GM12892 (cell line): ENCODE measurements around the gene ZNF362.

Source experiments
- POLR2A ChIP-seq: IDR thresholded peaks from 2 replicates; pipeline ENCODE4 v1.6.1; 2011; ENCODE audit warnings: low read depth, low read length, control low read depth
- POLR2AphosphoS5 ChIP-seq: IDR thresholded peaks from 2 replicates; pipeline ENCODE4 v1.6.1; 2011; ENCODE audit warnings: low read depth, low read length, control low read depth
- TAF1 ChIP-seq: IDR thresholded peaks from 2 replicates; pipeline ENCODE4 v1.6.1; 2011; ENCODE audit warnings: low read depth, mild to moderate bottlenecking, control low read depth, low read length, borderline replicate concordance

GRCh38 chr1:33341190-33341589 lies 84.9 kb downstream of the ZNF362 start:
- no peak for TF ChIP-seq TAF1
- no peak for TF ChIP-seq POLR2AphosphoS5
- TF ChIP-seq POLR2A = no peak
